COLO668 (cell line): Measurements from ENCODE around the gene SYNPR.

Source experiments
- DNase-seq: peaks from one replicate; lab custom pipeline; 2025; ENCODE audit not compliant: unreplicated experiment; lab: John Stamatoyannopoulos, UW

The SYNPR gene

GRCh38 chr3:63467392-63467791 is 189.3 kb downstream of the SYNPR start:
- DNase-seq = no peak

GRCh38 chr3:63470745-63471144 is 192.6 kb downstream of the SYNPR start:
- no peak for DNase-seq

DNA sequence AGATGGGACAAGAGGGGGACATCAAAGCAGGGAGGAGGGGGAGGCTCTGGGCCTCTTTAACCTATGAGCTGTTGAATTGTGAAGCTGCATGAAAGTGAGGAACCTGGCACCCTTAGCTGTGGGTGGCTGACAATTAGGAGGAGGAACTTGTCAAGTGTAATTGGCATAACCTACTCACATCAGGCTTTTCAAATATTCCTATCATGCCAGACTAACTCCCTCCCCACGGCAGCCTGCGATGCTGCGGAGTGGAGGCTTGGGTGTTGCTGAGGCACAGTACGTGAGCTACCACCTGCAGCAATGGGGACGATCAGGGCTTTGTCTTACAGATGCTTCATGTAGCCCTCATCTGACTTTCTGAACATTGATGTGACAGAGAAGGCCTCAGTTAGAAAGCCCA is 193.7 kb downstream of the SYNPR start:
- no peak for DNase-seq

GRCh38 chr3:63473641-63474166 is 195.6 kb downstream of the SYNPR start:
- no peak for DNase-seq

DNA sequence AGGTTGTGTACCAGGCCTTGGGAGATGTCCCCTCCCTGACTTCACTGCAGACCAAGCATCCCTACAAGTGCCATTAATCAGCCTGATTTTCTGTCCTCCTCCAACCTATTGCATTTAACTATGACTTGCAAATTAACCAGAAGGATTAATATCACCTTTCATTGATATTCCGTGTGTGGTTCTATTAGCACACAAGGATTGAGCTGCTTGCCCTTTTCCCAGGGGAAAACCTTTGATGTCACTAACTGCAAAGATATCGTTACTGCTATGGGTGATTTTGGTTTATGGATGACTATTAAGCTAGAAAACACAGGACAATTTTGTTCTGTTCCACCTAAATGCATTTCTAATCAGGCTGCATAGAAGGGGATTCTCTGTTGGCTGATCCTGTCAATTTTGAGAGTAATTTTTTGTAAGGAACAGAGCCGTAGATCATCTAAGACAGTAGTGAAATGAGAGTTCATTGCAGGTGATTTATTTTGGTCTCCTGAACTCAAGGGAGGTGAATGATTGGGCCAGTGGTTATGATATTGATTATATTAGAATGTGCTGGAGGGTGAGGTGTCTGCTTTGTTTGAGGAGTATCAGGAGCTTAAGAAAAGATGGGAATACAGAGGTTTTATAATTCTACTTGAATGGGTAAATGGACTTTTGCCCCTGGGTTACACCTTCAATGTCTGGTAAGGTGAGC is 196.9 kb downstream of the SYNPR start:
- no peak for DNase-seq

DNA sequence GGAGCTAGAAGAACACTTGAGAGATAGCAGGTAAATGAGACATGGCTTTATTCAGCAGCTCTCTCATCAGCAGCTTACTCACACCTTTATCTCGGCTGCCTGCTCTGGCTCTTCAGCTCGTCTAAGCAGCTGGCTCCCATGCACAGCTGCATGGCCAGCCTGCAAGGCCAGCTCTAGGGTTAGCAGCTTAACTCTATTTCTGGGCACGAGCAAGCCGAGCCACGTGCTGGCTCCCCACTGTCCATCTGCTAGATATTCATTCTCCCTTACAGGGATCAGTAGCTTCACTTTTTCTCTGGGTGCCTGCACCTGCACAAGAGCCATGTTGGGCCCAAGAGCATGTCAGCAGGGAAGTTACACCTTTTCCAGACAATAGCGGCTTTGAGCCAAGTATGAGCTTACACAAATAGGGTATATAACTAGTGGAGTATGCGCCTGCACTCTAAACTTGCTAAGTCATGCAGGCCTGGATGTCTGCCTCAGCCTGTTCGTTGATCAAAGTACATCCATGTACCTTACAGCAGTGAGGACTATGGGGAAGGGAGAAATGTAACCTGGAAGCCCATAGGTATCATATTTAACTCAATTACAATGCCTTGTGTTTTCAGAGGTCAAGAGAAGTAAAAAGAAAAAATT is 199.5 kb downstream of the SYNPR start:
- DNase-seq = no peak

DNA sequence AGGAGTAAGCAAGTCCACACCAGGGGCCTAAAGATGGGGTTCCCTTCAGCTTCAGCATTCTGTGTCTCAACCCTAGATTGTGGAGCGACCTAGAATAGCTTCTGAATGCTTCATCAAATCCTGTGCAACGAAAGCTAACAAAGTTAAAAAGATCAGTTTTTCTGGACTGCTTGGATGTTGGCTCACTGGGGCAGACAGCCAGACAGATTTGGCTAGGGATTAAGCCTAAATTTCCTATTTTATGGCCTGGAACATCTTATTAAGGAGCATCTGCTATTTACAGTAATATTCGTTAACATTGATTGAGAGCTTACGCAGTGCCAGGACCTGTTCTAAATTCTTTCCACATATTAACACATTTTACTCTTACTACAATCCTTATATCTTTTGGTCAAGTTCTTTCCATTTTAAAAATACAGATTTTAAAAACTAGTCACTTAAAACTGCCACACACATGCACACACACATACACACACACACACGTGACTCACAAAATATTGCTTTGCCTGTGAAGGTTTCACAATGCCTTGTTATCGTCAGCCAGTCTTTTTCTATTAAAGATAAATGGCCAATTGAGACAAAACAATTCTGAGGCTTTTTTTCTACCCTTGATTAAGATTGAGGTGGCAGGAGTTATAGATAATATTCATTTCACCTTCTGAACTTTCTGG is 201.0 kb downstream of the SYNPR start:
- DNase-seq = no peak

DNA sequence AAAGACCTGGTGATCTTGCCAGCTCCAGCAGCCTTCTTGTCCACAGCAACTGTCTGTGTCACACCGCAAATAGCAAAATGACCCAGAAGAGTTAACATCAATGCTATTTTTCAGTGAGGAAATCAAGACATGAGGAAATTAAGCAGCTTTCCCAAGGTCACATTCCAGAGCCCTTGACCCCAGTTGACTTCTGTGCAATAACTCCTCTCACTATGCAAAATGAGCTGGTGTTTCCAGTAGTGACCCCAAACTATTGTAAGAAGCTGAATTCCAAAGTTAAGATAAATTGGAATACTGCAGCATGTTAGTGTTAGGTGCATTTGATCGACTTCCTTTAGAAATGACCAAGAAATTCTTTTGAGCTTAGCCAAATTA is 201.5 kb downstream of the SYNPR start:
- no peak for DNase-seq

- DNase-seq = no peak
Measured at GRCh38 chr3:63481627-63482026, 203.5 kb downstream of the SYNPR start.

GRCh38 chr3:63482341-63482740 is 204.2 kb downstream of the SYNPR start:
- DNase-seq = no peak

DNA sequence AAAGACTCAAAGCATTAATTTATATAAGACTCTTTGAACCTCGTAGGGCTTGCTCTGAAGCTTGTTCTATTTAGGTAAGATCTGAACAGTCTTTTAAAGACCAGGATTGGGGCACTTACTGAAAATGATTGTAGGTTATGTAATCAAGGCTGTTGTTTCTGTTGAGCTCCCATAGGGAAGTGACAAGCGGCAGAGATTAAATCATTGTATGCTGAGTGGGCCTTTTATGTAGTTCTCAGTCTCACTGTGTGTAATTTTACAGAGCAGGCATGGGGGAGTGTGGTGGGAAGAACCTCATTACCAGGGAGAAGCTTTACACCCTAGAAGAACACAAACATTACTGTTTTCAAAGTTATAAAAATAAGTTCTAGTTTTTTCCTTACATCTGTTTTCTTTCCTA is 214.4 kb downstream of the SYNPR start:
- DNase-seq = no peak

GRCh38 chr3:63493101-63493500 is 215.0 kb downstream of the SYNPR start:
- DNase-seq = no peak

- no peak for DNase-seq
Measured at GRCh38 chr3:63494646-63495045, 216.5 kb downstream of the SYNPR start.

- no peak for DNase-seq
Measured at GRCh38 chr3:63497641-63498040, 219.5 kb downstream of the SYNPR start.

DNA sequence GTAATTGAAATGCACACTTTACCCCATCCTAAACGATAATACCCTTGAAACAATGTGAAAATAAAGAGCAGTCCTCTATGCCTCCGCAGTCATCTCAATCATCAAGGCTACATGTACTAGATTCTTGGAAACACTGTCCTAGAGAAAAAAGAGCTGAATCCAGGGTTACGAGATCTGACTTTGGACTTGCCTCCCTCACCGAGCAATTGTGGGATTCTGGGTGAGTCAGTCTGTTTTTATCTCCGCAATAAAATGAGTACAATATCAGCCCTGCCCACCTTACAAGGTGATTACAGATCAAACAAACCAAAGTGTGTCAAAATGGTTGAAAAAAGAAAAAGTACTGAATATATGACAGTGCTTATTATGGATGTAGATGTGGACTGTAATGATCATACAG is 222.1 kb downstream of the SYNPR start:
- no peak for DNase-seq

- DNase-seq = no peak
Measured at GRCh38 chr3:63508305-63508704, 230.2 kb downstream of the SYNPR start.

- no peak for DNase-seq
Measured at GRCh38 chr3:63508771-63509170, 230.7 kb downstream of the SYNPR start.

DNA sequence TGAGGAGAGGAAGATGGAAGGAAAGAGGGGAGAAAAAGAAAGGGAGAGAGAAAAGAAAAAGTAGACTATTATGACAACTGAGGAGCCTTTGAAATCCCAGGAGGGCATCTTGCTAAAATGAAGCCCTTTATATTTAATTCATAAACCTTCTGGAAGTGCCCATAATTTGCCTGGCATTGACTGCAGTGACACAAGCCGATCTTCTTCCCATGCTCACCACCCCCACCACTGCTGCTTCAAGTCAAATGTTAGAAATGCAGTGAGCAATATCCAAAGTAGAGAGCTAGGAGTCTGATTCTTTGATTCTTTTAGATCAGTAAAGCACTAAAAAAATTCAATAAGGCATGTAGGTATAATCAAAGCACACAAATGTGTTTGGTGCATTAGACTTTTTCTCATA is 235.7 kb downstream of the SYNPR start:
- no peak for DNase-seq

DNA sequence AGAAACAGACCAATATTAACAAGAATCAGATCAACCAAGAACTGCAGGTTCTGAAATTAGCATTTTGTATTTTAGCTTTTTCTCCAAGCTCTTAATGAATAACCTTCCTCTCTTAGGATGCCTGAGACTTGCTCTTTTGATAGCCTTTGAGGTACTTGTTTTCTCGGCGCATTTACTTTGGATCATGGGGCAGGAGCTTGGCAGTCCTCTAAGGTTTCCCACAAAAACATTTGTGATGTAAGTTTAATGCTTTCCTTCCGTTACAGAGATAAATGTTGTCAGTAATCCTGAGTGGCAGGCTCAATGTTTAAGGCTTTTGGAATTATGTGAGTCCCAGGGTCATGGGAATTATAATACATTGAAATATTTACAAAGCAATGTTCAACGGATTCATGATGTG is 236.6 kb downstream of the SYNPR start:
- no peak for DNase-seq

DNA sequence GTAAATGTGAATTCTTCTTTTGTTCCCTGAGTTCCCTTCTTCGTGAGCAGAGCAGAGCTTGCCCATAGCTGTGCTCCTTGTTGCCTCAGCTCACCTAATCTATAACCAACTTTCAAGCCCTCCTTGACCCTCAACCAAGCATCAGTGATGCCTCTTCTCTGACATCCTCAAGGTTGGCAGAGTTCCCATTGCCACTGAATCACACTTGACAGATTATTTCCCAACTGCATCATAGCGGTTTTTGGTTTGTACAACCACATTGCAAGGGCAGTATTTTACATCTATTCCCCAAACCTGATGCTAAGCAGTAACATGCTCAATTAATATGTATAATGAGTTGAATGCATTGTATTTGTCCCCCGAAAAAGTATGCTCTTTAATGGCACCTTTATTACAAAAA is 241.3 kb downstream of the SYNPR start:
- DNase-seq = no peak

GRCh38 chr3:63521657-63522056 is 243.5 kb downstream of the SYNPR start:
- no peak for DNase-seq

GRCh38 chr3:63523100-63523499 is 245.0 kb downstream of the SYNPR start:
- DNase-seq = no peak
